Muscle of leg (tissue), 11 donors: ENCODE results near the gene USP36. TPM values are rescaled to one million over a fixed set of nuclear protein-coding genes. Genes with fewer than 3 reads are reported as not detected.
"Not testable (repeated sequence)": the region's sequence is repeated elsewhere in the genome, so short reads cannot be mapped to it uniquely, and the experiment has no call there.

Experiments
- DNase-seq: peaks from one replicate; pipeline ENCODE4 v3.0.0; 2013
- H3K27ac ChIP-seq: one replicate; pipeline ENCODE4 v1.5.1; 2013; ENCODE audit warnings: mild to moderate bottlenecking, low read length, control low read depth
- H3K27me3 ChIP-seq: one replicate; pipeline ENCODE4 v1.6.1; 2013; ENCODE audit warnings: low read length; ENCODE audit not compliant: control insufficient read depth, insufficient read depth
- H3K36me3 ChIP-seq: one replicate; pipeline ENCODE4 v1.6.1; 2013; ENCODE audit warnings: low read length; ENCODE audit not compliant: control insufficient read depth, insufficient read depth
- H3K4me1 ChIP-seq: one replicate; pipeline ENCODE4 v1.6.1; 2013; ENCODE audit warnings: low read length; ENCODE audit not compliant: control insufficient read depth, insufficient read depth
- H3K4me3 ChIP-seq: one replicate; pipeline ENCODE4 v1.5.1; 2013; ENCODE audit warnings: low read length, control low read depth
- H3K9me3 ChIP-seq: replicated peaks from 2 replicates; pipeline ENCODE4 v1.6.1; 2013; ENCODE audit warnings: low read depth, low read length; ENCODE audit not compliant: control insufficient read depth
- WGBS: methylation state at CpG from one replicate; pipeline ENCODE4 v1.1.5; 2013; ENCODE audit warnings: missing lambda C conversion rate; ENCODE audit not compliant: insufficient coverage; 5-methylcytosine and 5-hydroxymethylcytosine counted together
- polyA plus RNA-seq, 8 donors: library from polyadenylated mRNA; unstranded; fragments of 120-200 nt; gene quantifications; one replicate each; pipeline versions ENCODE4 v1.2.1 to v1.2.3, GENCODE V29; 2013; ENCODE audit warnings: inconsistent platforms in 1 of 8, low replicate concordance in 1 of 8; ENCODE audit not compliant: insufficient read length in 8 of 8, insufficient read depth in 1 of 8
- total RNA-seq: library from RNA; stranded (reverse); fragments of 120-200 nt; gene quantifications from one replicate; pipeline ENCODE4 v1.2.4, GENCODE V29; 2013

The USP36 gene
- total and polyA plus RNA-seq, 9 donors, result 17.8 to 36.8 (median 29.8) TPM

GRCh38 chr17:78873519-78874340 is 33.1 kb upstream of the USP36 start:
- H3K9me3 ChIP-seq, result no peaks in the 10 kb centered on the region
- no peaks in the 10 kb centered on the region for H3K27me3 ChIP-seq
- H3K4me1 ChIP-seq, result peaks cover 44% of the 10 kb centered on the region
- no peak overlapping the region for H3K4me3 ChIP-seq
- peaks cover 36% of the 10 kb centered on the region for H3K36me3 ChIP-seq
- WGBS, result 33% methylated on average over 7 of the region's 21 CpGs
- peak overlapping the region; percentile 69 for H3K27ac ChIP-seq
- peak; percentile 83 for DNase-seq

GRCh38 chr17:78872486-78872885 is 31.9 kb upstream of the USP36 start:
- DNase-seq, result no peak
- peaks cover 48% of the 10 kb centered on the region for H3K36me3 ChIP-seq
- 94% methylated on average over 4 of the region's 6 CpGs for WGBS

GRCh38 chr17:78870621-78871020 is 30.0 kb upstream of the USP36 start:
- no peaks in the 10 kb centered on the region for H3K9me3 ChIP-seq
- DNase-seq, result no peak
- no peaks in the 10 kb centered on the region for H3K27me3 ChIP-seq
- H3K27ac ChIP-seq, result no peak overlapping the region
- H3K36me3 ChIP-seq, result peaks cover 50% of the 10 kb centered on the region
- WGBS, result 77% methylated on average over 11 of the region's 15 CpGs
- no peak overlapping the region for H3K4me3 ChIP-seq
- peaks cover 31% of the 10 kb centered on the region for H3K4me1 ChIP-seq

More at GRCh38 chr17:78872486-78872885, 31.9 kb upstream of the USP36 start:
- Histone ChIP-seq H3K27me3 (no peaks in the 10 kb centered on the region), H3K4me1 (peaks cover 38% of the 10 kb centered on the region), H3K27ac (no peak overlapping the region), H3K4me3 (no peak overlapping the region), H3K9me3 (no peaks in the 10 kb centered on the region)

DNA sequence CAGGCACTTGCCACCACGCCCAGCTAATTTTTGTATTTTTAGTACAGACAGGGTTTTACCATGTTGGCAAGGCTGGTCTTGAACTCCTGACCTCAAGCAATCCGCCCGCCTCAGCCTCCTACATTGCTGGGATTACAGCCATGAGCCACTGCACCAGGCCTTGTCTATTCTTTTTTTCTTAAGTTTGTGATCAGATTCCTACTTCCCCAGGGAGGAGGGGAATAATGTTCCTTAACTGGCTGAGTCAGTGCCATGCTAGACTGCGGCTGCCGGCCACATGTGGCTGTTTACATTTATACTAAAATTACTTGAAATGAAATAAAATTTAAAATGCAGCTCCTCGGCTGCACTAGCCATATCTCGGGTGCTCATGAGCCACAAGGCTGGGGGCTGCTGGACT is 27.8 kb upstream of the USP36 start:
- Histone ChIP-seq H3K4me1 (peaks cover 12% of the 10 kb centered on the region), H3K27me3 (no peaks in the 10 kb centered on the region), H3K27ac (no peak overlapping the region), H3K36me3 (peaks cover 57% of the 10 kb centered on the region), H3K9me3 (no peaks in the 10 kb centered on the region), H3K4me3 (no peak overlapping the region)
- WGBS, result 86% methylated on average over 1 of the region's 7 CpGs
- no peak for DNase-seq

- WGBS, result 50% methylated on average over 1 of the region's 3 CpGs
- not testable (repeated sequence) for DNase-seq, H3K4me3 ChIP-seq, H3K9me3 ChIP-seq, H3K4me1 ChIP-seq, H3K27me3 ChIP-seq, H3K27ac ChIP-seq
- H3K36me3 ChIP-seq, result peaks cover 51% of the 10 kb centered on the region
Measured at GRCh38 chr17:78867046-78867445, 26.4 kb upstream of the USP36 start.

GRCh38 chr17:78865682-78866390 is 25.2 kb upstream of the USP36 start:
- H3K4me3 ChIP-seq, result no peak overlapping the region
- peak; percentile 87 for DNase-seq
- no peaks in the 10 kb centered on the region for H3K27me3 ChIP-seq
- 18% methylated on average over 6 of the region's 19 CpGs for WGBS
- H3K4me1 ChIP-seq, result peaks cover 6% of the 10 kb centered on the region
- no peak overlapping the region for H3K27ac ChIP-seq
- peaks cover 52% of the 10 kb centered on the region for H3K36me3 ChIP-seq
- no peaks in the 10 kb centered on the region for H3K9me3 ChIP-seq

- Histone ChIP-seq H3K27me3 (no peaks in the 10 kb centered on the region), H3K4me1 (peaks cover 6% of the 10 kb centered on the region), H3K9me3 (no peaks in the 10 kb centered on the region), H3K27ac (no peak overlapping the region), H3K4me3 (no peak overlapping the region), H3K36me3 (peaks cover 38% of the 10 kb centered on the region)
- no CpG with 5 or more reads among the region's 1 CpG for WGBS
- no peak for DNase-seq
Measured at GRCh38 chr17:78864117-78864516, 23.5 kb upstream of the USP36 start.

DNA sequence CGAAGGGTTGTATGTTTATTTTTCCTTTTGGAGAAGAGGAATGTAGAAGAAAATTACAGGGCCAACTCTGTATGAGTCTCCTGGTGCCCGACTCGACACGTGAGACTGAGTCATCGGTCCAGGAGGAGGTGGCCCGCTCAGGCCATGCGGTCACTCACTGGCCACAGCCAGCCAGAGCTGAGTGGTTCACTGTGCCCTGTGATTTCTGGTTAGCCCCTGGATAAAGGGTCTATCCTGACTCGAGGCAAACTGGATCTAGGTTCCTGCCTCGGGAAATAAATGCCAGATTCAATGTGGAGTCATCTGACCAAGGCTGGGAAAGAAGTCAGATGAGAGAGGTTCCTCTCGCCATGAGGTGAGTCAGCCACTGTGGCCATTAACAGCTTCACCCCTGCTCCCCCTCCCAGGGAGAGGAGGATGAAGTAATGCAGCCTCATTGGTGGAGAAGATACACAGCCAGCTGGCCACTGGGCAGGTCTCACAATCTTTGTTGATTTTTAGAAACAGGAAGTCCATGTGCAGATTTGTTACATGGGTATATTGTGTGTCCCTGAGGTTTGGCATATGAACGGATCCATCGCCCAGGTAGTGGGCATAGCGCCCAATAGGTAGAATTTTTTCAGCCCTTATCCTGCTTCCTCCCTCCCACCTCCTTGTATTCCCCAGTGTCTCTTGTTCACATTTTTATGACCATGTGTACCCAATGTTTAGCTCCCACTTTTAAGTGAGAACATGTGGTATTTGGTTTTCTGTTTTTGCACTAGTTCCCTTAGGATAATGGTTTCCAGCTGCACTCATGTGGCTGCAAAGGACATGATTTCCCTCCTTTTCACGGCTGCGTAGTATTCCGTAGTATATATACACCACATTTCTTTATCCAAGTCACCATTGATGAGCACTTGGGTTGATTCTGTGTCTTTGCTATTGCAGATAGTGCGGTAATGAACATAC is 21.7 kb upstream of the USP36 start:
- H3K36me3 ChIP-seq, result peaks cover 26% of the 10 kb centered on the region
- H3K4me1 ChIP-seq, result peaks cover 6% of the 10 kb centered on the region
- peak; percentile 71 for DNase-seq
- no peak overlapping the region for H3K27ac ChIP-seq
- no peak overlapping the region for H3K4me3 ChIP-seq
- 87% methylated on average over 8 of the region's 17 CpGs for WGBS
- no peaks in the 10 kb centered on the region for H3K27me3 ChIP-seq
- H3K9me3 ChIP-seq, result no peaks in the 10 kb centered on the region

GRCh38 chr17:78861229-78861628 is 20.6 kb upstream of the USP36 start:
- no peak for DNase-seq
- Histone ChIP-seq H3K27ac (no peak overlapping the region), H3K9me3 (no peaks in the 10 kb centered on the region), H3K27me3 (no peaks in the 10 kb centered on the region), H3K4me1 (peaks cover 4% of the 10 kb centered on the region), H3K36me3 (peaks cover 33% of the 10 kb centered on the region), H3K4me3 (no peak overlapping the region)
- WGBS, result no CpG with 5 or more reads among the region's 4 CpGs
